HTR-8/SVneo (cell line): ENCODE results near the gene MIF4GD.

Experiments used
- DNase-seq: peaks from one replicate; pipeline ENCODE4 v3.0.0; 2011; ENCODE audit warnings: low spot score, mixed read lengths; ENCODE audit not compliant: insufficient read length
- FAIRE-seq: peaks from 2 replicates; lab custom pipeline; 2011; peaks lifted over from hg19 to GRCh38; lab: Jason Lieb, UNC

MIF4GD gene

DNA sequence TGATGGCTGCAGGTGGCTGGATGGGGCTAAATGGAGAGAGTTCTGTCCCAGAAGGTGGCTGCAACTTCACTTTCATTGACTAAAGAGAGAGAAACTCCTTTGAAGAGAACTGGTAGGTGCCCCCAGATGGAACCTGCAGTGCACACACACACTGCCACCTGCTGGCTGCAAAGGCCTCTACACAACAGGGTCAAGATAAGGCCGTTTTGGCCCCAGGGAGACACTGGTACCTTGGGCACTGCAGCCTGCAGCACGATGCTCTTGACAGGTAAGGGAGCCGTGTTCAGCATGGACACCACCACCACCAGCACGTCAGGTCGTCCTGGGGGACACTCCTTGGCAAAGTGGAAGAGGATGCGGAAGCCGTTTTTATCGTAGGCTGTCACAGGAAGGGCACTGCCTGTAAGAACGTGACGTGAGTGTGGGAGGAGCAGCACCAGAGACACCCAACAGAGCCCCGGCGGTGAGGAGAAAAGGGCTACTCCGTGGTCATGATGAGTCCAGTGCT lies 32.3 kb downstream of the MIF4GD start:
- FAIRE-seq (peak; percentile 77), DNase-seq (peak; percentile 90)

GRCh38 chr17:75238020-75238580 lies 32.9 kb downstream of the MIF4GD start:
- no peak for FAIRE-seq
- DNase-seq = no peak

DNA sequence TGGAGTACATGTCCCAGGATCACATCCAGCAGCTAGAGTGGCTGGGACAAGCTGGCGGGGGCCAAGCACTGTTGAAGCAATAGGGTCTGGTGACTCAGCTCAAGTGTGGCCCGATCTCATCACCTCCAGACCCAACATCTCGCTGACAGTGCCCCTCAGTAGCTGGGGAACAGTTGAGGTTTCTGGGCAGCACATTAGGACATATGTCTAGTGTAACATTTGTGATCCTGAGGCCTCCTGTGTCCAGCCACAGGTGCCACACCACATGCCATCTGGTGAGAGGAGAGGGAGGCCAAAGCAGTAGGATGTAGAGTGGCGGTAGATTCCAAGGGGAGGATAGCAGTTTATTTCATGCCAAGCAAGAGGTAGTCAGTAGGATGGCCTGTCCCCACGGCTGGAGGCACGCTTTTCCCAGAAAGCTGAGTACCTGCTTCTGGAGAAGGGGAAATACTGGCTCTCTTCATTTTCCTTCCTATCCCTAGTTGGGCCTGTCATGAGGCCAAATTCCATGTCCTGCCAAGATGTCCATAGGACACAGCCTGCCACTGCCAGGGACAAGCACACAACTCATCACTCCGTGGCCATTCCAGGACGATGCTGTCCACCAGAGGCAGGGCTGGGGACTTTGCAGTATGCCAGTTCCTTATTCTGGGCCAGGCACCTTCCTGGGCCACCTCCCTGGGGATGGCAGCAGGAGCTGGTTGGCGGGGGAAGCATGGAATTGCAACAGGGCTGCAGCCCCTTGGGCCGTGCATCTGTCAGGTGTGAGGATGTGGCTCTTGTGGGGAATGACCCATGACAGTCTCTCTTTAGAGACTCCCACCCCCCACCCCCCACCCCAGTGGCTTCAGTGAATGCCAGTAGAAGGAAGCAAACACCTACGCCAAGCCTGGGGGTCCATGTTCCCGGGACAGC lies 33.7 kb downstream of the MIF4GD start:
- DNase-seq = no peak
- FAIRE-seq = no peak

GRCh38 chr17:75232786-75233185 lies 38.2 kb downstream of the MIF4GD start:
- FAIRE-seq = no peak
- no peak for DNase-seq

DNA sequence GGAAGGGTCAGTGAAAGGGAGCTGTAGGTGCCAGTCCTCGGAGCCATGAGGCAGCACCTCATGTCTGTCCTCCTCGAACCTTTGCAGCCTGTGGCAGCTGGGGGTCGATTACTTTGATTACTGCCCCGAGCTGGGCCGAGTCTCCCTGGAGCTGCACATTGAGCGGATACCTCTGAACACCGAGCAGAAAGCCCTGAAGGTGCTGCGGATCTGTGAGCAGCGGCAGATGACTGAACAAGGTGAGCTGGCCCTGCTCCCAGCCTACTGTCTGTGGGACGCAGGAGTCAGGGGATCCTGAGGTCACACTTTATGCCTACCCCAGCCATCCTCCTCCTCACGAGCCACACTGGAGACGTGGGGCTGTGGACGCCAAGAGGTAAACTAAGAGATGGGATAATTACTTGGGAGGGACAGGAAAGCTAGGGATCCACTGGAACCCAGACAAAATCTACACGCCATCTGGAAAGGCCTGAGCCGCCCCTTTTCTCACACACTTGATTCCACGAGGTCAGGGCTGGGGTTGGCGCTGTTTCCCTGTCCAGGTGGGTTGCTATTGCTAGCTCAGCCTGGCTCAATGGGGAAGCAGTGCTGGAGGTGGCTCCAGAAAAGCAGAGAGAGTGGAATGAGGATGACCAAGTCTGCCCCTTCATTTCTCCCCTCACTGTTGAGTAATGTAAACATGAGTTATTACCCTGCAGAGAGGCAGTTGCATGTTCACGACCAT lies 39.1 kb downstream of the MIF4GD start:
- DNase-seq (no peak), FAIRE-seq (no peak)

GRCh38 chr17:75231071-75231470 lies 40.0 kb downstream of the MIF4GD start:
- FAIRE-seq (no peak), DNase-seq (no peak)

DNA sequence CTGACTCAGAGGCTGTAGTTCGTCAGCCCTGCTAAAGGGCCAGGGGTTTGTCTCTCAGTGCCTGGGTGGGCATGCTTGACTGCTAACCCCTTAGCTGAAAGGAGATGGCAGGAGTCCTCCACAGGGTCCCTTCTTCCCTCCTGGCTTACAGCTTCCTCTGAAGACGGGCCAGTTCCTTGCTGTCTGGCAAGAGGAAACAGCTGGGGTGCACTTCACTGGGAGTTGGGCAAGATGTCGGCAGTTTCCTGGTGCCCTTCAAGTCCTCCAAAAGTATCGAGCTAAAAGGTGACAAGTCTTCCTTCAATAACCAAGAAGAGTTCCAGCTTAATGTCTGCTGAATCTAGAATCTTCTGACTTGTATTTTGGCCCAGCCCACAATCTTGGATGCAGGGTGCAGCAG lies 42.2 kb downstream of the MIF4GD start:
- DNase-seq = no peak
- FAIRE-seq = no peak

GRCh38 chr17:75228305-75228704 lies 42.7 kb downstream of the MIF4GD start:
- FAIRE-seq (no peak), DNase-seq (no peak)

DNA sequence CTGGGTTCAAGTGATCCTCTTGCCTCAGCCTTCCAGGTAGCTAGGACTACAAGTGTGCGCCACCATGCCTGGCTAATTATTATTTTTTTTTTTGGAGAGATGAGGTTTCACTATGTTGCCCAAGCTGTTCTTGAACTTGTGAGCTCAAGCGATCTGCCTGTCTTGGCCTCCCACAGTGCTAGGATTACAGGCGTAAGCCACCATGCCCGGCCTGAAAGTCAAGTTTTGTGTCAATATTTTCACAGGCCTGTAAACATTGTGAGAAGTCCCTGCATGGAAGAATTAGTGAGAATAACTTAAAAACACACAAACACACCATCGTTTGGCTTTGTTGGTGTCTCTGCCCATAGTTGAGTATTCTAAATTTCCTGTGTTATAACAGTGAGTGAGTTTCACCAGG lies 43.3 kb downstream of the MIF4GD start:
- no peak for DNase-seq
- FAIRE-seq = no peak

DNA sequence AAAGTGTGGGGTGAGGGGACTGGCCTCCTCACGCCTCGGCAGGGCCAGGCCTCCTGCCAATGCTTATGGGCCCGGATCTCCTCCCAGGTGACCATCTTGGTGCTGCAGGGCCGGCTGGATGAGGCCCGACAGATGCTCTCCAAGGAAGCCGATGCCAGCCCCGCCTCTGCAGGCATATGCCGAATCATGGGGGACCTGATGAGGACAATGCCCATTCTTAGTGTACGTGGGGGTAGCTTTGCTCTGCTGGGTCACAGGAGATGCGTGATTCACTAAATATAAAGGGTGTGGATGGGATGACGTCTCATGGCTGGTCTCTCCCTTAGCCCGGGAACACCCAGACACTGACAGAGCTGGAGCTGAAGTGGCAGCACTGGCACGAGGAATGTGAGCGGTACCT lies 46.0 kb downstream of the MIF4GD start:
- FAIRE-seq = no peak
- DNase-seq = no peak

DNA sequence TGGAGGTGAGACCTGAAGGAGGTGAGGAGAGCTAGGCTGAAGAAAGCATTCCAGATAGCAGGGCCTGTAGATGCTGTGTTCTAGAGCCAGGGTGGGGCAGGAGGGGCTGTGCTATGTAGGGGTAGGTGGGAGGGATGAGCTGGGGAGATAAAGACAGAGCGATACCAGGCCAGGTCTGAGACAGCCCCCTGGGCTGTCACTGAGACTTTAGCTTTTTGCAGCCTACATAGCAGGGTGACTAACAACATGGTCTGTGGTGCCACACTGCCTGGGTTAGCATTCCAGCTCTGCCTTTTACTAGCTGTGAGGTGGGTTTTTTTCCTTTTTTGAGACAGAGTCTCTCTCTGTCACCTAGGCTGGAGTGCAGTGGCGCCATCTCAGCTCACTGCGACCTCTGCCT lies 51.2 kb downstream of the MIF4GD start:
- FAIRE-seq = no peak
- DNase-seq = no peak

DNA sequence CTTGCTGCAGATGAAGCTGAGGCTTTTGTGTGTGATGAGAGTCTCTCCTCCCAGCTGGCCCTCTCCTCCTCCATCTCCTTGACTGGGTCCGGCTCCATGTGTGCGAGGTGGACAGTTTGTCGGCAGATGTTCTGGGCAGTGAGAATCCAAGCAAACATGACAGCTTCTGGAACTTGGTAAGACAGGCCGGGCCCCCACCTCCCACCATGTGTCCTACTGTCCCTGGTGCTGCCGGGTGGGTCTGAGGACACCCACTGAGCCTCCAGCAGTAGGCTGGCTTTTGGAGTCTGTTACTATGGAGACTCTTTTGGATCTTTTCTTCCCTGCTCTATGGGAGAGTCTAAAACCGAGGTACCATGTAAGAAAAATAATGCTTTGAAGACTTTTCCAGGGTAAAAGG lies 52.9 kb downstream of the MIF4GD start:
- FAIRE-seq (no peak), DNase-seq (no peak)
